Loucy (cell line): ENCODE measurements around the gene PYDC2.

Source experiments
- CTCF ChIP-seq: fragments of 200-600 bp; sonication (generic); conservative IDR thresholded peaks from 2 replicates; pipeline ENCODE4 v1.5.1; 2014; ENCODE audit warnings: mild to moderate bottlenecking, antibody characterized with exemption, low read length
- EZH2phosphoT487 ChIP-seq: fragments of 200-600 bp; IDR thresholded peaks from 2 replicates; pipeline ENCODE4 v1.6.1; 2018; ENCODE audit warnings: antibody characterized with exemption, mild to moderate bottlenecking, moderate library complexity, borderline replicate concordance

GRCh38 chr3:191430103-191430502 lies 30.9 kb upstream of the PYDC2 start:
- TF ChIP-seq CTCF (no peak), EZH2phosphoT487 (no peak)
